Fibroblast of villous mesenchyme (primary cell): ENCODE results near the gene PNLDC1. TPM values are rescaled to one million over a fixed set of nuclear protein-coding genes. Genes with fewer than 3 reads are reported as not detected.

Experiments
- DNase-seq: peaks from one replicate; pipeline ENCODE4 v3.0.0-alpha.2; 2010; ENCODE audit warnings: low read depth
- H3K4me3 ChIP-seq: 2 replicates; pipeline ENCODE4 v1.5.1; 2011; ENCODE audit warnings: low read depth, mild to moderate bottlenecking, low read length
- total RNA-seq: library from RNA; depleted of rRNA; stranded (reverse); fragments of >200 nt; gene quantifications from 2 replicates; pipeline ENCODE4 v1.2.3, GENCODE V29; 2012
- TF ChIP-seq, protein P1 (sequence below): IDR thresholded peaks from 2 replicates; pipeline ENCODE4 v1.5.1; 2012; ENCODE audit warnings: low read depth, mild to moderate bottlenecking, low read length; ENCODE audit not compliant: insufficient read depth

Gene PNLDC1, protein sequence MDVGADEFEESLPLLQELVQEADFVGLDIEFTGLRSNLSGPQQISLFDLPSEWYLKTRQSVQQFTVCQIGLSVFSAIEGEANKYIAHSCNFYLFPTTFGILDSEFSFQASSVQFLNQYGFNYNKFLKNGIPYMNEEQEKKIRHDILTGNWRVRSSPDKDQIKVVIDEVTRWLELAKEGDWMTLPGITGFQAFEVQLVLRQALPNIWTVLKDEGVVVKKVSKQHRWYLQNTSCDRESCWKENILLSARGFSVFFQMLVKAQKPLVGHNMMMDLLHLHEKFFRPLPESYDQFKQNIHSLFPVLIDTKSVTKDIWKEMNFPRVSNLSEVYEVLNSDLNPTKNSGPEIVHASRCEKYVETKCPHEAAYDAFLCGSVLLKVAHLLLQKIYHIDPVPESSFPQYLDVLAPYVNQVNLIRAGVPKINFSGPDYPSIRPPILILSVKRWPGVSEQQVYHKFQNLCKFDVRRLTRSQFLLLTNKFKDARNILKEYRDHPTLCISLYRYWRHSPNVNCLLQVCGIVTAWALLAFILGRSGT
- 0.32 TPM in 1 of 2 replicates, not detected in the other for total RNA-seq

DNA sequence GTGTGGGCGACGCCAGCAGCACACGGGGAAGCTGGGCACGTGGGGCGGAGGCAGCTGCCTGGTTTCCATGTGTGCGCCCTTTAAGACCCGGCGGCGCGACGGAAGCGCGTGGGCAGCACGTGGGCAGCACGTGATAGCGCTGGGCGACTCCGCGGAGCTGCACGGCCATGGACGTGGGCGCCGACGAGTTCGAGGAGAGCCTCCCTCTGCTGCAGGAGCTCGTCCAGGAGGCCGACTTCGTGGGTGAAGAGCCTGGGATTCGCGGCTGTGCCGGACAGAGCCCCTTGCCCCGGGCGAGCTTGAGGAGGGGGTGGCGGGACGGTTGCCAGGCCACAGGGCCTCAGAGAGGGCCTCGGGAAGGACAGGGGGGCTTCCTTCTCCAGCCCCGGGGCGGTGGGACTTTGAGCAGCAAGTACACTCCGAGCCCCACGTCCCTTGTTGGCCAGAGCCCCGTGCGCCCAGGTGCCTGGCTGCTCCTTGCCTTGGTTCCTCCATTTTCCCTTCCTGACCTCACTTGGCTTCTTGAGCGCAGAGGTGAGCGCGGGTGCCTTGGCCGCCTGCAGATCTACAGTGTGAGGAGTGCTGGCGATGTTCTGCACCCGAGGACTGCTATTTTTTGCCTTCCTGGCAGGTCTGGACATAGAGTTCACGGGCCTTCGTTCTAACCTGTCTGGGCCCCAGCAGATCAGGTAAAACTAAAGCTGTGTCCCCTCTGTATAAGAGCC lies at the start of gene PNLDC1:
PNLDC1 (plus strand) TSS at position 136 of the 725 bp plus-strand sequence; CDS start at position 168, 32 bp downstream.
- H3K4me3 ChIP-seq: no peak within 1 kb of the TSS
- TF ChIP-seq, protein P1, sequence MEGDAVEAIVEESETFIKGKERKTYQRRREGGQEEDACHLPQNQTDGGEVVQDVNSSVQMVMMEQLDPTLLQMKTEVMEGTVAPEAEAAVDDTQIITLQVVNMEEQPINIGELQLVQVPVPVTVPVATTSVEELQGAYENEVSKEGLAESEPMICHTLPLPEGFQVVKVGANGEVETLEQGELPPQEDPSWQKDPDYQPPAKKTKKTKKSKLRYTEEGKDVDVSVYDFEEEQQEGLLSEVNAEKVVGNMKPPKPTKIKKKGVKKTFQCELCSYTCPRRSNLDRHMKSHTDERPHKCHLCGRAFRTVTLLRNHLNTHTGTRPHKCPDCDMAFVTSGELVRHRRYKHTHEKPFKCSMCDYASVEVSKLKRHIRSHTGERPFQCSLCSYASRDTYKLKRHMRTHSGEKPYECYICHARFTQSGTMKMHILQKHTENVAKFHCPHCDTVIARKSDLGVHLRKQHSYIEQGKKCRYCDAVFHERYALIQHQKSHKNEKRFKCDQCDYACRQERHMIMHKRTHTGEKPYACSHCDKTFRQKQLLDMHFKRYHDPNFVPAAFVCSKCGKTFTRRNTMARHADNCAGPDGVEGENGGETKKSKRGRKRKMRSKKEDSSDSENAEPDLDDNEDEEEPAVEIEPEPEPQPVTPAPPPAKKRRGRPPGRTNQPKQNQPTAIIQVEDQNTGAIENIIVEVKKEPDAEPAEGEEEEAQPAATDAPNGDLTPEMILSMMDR: no peak
- no peak for DNase-seq

DNA sequence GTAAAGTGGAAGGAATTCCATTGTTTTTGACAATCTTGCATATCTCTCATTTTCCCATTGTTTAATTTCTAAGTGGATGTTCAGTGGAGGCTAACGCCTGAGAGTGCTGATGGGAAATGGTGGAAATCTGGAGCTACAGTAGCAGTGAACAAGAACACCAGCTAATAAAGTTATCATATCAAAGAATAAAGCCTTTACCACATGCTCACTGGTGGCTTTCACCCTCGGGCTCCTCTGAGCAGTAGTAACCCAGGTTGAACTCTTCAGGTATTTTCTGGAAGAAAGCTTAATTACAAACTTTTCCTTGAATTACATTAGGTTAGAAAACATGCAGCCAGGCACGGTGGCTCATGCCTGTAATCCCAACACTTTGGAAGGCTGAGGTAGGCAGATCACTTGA lies 48.6 kb upstream of the PNLDC1 start:
- DNase-seq: no peak
- no peak overlapping the region for H3K4me3 ChIP-seq
- TF ChIP-seq, protein P1: no peak

DNA sequence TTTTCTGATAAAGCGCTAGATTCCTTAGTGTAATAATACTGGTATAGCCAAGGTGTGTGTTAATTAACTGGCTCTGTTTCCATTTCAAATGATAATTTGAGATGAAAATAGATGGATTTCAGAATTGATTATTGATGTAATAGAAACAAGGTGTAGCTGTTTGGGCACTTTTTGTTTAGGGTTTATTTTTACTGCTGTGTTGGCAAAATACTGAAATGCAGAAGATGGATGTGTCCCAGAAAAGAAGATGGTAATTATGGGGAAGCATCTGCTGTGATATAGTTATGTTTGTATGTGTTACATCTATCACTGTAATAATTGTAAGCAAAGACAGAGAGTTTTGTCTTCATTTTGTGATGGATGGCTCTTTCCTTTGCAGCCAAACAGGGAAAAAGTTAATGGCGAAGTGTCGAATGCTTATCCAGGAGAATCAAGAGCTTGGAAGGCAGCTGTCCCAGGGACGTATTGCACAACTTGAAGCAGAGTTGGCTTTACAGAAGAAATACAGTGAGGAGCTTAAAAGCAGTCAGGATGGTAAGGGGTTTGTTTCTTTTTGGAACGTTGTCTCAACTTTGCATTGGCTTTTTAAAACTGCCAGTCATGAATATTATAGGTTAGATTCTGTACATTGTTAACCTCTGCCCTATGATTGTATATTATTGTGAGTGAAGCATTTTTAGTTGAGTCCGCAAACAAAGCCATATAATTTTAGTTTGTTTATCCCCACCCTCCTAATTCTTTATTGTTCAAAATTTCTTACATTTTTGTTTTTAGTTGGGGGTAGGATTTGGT lies 46.8 kb upstream of the PNLDC1 start:
- no peak for DNase-seq
- H3K4me3 ChIP-seq: no peak overlapping the region
- TF ChIP-seq, protein P1: no peak

DNA sequence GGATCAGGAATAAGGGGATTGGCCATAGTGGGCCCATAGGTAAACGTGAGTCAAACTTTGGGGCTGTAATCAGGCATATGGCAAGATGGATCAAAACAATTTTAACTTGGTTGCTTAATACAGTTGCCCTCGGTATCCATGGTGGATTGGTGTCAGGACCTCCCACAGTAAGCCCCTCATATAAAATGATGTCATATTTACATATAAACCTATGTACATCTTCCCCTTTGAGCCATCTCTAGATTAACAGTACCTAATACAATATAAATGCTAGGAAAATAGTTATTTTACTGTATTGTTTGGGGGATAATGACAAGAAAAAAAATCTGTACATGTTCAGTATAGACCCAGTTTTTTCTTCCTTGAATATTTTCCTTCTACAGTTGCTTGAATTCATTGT lies 45.7 kb upstream of the PNLDC1 start:
- H3K4me3 ChIP-seq: no peak overlapping the region
- DNase-seq: no peak
- TF ChIP-seq, protein P1: no peak

DNA sequence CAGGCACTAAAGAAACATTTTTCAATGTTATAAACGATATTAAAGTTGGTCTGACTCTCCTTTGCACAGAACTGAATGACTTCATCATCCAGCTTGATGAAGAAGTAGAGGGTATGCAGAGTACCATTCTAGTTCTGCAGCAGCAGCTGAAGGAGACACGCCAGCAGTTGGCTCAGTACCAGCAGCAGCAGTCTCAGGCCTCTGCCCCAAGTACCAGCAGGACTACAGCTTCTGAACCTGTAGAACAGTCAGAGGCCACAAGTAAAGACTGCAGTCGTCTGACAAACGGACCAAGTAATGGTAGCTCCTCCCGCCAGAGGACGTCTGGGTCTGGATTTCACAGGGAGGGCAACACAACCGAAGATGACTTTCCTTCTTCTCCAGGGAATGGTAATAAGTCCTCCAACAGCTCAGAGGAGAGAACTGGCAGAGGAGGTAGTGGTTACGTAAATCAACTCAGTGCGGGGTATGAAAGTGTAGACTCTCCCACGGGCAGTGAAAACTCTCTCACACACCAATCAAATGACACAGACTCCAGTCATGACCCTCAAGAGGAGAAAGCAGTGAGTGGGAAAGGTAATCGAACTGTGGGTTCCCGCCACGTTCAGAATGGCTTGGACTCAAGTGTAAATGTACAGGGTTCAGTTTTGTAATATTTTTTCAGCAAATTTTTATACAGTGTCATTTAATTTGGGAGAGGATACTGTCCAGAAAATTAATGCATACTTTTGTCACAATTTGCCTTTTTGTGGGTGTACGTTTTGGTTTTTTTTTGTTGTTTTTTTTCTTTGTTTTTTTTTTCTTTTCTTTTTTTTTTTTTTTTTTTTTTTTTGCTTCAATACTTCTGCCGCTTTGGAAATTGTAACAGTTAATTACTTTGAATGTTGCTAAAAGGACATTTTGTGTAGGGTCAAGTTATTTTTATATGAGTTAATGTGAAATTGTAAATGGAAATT lies 44.8 kb upstream of the PNLDC1 start:
- DNase-seq: no peak
- TF ChIP-seq, protein P1: no peak
- H3K4me3 ChIP-seq: no peak overlapping the region
